Transverse colon (tissue), 4 donors: Measurements from ENCODE around the gene FNDC5.

Source experiments
- EP300 ChIP-seq: sonication (generic); formaldehyde crosslinking; IDR thresholded peaks from one replicate; pipeline ENCODE4 v1.6.1; 2017; ENCODE audit warnings: antibody characterized with exemption, low read depth
- POLR2AphosphoS5 ChIP-seq, 3 donors: sonication (generic); formaldehyde crosslinking; IDR thresholded peaks; one replicate each; pipeline ENCODE4 v1.6.1; 2016; ENCODE audit warnings: antibody characterized with exemption in 3 of 3
- TF ChIP-seq, protein P1 (sequence below), 5 experiments: fragments of 200-600 bp in 3 of 5; fragments of 450-650 bp in 2 of 5; sonication (generic) in 3 of 5; IDR thresholded peaks; 1 replicate in 2 of 5; 2 replicates in 3 of 5; pipeline ENCODE4 v1.5.1; 2016 to 2017; ENCODE audit warnings: antibody characterized with exemption in 5 of 5, inconsistent platforms in 3 of 5, mild to moderate bottlenecking in 2 of 5, moderate library complexity in 1 of 5

DNA sequence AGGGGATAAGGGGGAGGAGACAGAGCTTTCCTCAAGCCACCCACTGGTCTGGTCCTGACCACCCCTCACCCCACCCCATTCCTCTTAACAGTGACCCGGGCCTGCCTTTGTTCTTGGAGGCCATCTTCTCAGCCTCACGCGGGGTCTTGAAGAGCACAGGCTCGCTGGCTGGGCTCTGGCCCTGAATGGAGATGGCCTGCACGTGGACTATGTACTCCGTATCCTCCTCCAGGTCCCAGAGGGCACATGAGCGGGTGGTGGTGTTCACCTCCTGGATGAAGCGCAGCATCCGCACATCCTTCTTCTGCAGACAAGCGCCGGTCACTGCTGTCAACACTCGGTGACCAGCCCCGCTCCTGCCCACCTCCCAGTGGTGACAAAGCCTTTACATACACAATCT lies 2.6 kb downstream of the FNDC5 start:
- no peak for TF ChIP-seq POLR2AphosphoS5 (IDR thresholded peaks at IDR 0.05)
- TF ChIP-seq, protein P1, sequence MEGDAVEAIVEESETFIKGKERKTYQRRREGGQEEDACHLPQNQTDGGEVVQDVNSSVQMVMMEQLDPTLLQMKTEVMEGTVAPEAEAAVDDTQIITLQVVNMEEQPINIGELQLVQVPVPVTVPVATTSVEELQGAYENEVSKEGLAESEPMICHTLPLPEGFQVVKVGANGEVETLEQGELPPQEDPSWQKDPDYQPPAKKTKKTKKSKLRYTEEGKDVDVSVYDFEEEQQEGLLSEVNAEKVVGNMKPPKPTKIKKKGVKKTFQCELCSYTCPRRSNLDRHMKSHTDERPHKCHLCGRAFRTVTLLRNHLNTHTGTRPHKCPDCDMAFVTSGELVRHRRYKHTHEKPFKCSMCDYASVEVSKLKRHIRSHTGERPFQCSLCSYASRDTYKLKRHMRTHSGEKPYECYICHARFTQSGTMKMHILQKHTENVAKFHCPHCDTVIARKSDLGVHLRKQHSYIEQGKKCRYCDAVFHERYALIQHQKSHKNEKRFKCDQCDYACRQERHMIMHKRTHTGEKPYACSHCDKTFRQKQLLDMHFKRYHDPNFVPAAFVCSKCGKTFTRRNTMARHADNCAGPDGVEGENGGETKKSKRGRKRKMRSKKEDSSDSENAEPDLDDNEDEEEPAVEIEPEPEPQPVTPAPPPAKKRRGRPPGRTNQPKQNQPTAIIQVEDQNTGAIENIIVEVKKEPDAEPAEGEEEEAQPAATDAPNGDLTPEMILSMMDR (IDR thresholded peaks at IDR 0.05), result no peak
- no peak for TF ChIP-seq EP300
